ENCODE results near the gene MELTF.

The MELTF gene

DNA sequence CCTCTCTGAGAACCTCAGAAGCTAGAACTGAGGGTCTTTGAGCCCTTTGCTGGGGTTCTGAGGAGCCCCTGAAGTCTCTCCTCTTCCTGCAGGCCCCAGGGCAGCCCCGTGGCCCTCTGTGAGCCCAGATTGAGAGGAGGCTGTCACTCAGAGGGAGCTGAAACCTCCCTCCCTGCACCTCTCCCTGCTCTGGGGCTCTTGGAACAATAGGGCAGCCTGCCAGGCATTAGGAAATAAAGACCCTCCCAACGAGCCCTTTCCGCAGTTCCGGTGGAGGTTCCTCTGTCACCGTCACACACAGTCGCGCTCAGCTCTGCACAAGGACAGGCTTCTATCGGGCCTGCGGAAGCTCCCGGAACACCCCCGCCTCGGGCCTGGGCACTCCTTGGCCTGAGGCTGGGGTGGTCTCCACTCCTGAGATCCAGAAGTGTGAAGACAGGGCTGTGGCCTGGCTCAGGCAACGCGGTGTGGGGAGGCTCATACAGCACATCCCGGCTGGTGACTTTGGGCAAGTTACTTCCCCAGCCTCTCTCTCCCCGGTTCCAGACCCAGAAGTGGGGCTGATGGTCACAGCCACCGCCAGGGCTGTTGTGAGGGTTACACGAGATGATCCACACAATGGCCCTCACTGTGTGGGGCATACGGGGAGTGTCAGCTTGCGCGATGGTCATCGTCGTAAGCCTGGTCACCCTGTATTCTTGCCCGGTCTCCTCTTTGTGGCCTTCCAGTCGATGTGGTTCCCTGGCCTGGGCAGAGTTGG, 17.7 kb downstream of the MELTF start (continued):
- TF ChIP-seq, protein P1, sequence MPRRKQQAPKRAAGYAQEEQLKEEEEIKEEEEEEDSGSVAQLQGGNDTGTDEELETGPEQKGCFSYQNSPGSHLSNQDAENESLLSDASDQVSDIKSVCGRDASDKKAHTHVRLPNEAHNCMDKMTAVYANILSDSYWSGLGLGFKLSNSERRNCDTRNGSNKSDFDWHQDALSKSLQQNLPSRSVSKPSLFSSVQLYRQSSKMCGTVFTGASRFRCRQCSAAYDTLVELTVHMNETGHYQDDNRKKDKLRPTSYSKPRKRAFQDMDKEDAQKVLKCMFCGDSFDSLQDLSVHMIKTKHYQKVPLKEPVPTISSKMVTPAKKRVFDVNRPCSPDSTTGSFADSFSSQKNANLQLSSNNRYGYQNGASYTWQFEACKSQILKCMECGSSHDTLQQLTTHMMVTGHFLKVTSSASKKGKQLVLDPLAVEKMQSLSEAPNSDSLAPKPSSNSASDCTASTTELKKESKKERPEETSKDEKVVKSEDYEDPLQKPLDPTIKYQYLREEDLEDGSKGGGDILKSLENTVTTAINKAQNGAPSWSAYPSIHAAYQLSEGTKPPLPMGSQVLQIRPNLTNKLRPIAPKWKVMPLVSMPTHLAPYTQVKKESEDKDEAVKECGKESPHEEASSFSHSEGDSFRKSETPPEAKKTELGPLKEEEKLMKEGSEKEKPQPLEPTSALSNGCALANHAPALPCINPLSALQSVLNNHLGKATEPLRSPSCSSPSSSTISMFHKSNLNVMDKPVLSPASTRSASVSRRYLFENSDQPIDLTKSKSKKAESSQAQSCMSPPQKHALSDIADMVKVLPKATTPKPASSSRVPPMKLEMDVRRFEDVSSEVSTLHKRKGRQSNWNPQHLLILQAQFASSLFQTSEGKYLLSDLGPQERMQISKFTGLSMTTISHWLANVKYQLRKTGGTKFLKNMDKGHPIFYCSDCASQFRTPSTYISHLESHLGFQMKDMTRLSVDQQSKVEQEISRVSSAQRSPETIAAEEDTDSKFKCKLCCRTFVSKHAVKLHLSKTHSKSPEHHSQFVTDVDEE (CRISPR knock-in tag; IDR thresholded peaks at IDR 0.05) = no peak
- TF ChIP-seq, protein P2, sequence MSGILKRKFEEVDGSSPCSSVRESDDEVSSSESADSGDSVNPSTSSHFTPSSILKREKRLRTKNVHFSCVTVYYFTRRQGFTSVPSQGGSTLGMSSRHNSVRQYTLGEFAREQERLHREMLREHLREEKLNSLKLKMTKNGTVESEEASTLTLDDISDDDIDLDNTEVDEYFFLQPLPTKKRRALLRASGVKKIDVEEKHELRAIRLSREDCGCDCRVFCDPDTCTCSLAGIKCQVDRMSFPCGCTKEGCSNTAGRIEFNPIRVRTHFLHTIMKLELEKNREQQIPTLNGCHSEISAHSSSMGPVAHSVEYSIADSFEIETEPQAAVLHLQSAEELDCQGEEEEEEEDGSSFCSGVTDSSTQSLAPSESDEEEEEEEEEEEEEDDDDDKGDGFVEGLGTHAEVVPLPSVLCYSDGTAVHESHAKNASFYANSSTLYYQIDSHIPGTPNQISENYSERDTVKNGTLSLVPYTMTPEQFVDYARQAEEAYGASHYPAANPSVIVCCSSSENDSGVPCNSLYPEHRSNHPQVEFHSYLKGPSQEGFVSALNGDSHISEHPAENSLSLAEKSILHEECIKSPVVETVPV (CRISPR knock-in tag; IDR thresholded peaks at IDR 0.05) = no peak
- TF ChIP-seq RARB (CRISPR knock-in tag; IDR thresholded peaks at IDR 0.05) (no peak), ESRRG (CRISPR knock-in tag; IDR thresholded peaks at IDR 0.05) (no peak)

GRCh38 chr3:197010556-197011351, 18.9 kb downstream of the MELTF start:
- TF ChIP-seq BACH2 (CRISPR knock-in tag; IDR thresholded peaks at IDR 0.05; ENCODE audit: borderline replicate concordance) (no peak), PPARA (CRISPR knock-in tag; IDR thresholded peaks at IDR 0.05; ENCODE audit: borderline replicate concordance) (no peak), ZFP3 (CRISPR knock-in tag; IDR thresholded peaks at IDR 0.05) (no peak), ZNF565 (CRISPR knock-in tag; conservative IDR thresholded peaks at IDR 0.05; ENCODE audit: low read depth) (no peak), ZC3H10 (CRISPR knock-in tag; IDR thresholded peaks at IDR 0.05) (no peak), CSDC2 (CRISPR knock-in tag; IDR thresholded peaks at IDR 0.05) (no peak), TCF4 (CRISPR knock-in tag; IDR thresholded peaks at IDR 0.05; ENCODE audit: borderline replicate concordance) (no peak), ZFP30 (CRISPR knock-in tag; IDR thresholded peaks at IDR 0.05) (no peak), ESRRG (CRISPR knock-in tag; IDR thresholded peaks at IDR 0.05) (no peak), ZNF70 (CRISPR knock-in tag; IDR thresholded peaks at IDR 0.05) (no peak), OSR1 (CRISPR knock-in tag; IDR thresholded peaks at IDR 0.05) (no peak), SNAI2 (CRISPR knock-in tag; IDR thresholded peaks at IDR 0.05) (no peak), POU6F1 (CRISPR knock-in tag; IDR thresholded peaks at IDR 0.05; ENCODE audit: borderline replicate concordance, low read depth) (no peak), RARB (CRISPR knock-in tag; IDR thresholded peaks at IDR 0.05) (no peak), GLIS3 (CRISPR knock-in tag; IDR thresholded peaks at IDR 0.05) (no peak)
- TF ChIP-seq, protein P2 (CRISPR knock-in tag; IDR thresholded peaks at IDR 0.05) = no peak
- ATAC-seq = peak; percentile 14; the same call in 1 of the 3 replicates

DNA sequence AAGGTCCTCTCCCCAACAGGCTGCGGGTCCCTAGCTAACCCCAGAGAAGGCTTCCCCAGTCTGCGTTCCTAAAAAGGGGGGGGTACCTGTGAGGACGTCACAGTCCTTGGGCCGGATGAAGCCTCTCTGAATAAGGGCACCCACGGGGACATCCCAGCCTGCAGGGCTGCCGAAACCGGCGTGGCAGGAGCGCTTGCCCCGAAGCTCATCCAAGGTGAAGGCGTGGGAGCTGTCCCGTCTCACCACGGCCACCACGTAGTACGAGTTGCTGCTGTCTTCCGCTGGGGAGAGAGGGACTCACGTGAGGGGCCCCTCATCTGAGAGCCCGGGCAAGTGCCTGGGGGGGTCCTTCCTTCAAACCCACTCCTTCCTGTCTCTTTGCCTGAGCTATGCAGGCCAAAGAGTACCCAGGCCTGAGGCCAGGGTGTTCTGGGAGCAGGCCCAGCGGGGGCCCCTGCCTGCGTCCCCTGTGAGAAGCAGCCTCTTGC, 20.0 kb downstream of the MELTF start:
- ATAC-seq = no peak

More for the DNA sequence above, 20.0 kb downstream of the MELTF start:
- TF ChIP-seq TCF4 (CRISPR knock-in tag; IDR thresholded peaks at IDR 0.05; ENCODE audit: borderline replicate concordance) (no peak), RARB (CRISPR knock-in tag; IDR thresholded peaks at IDR 0.05) (no peak), TOX (CRISPR knock-in tag; IDR thresholded peaks at IDR 0.05; ENCODE audit: borderline replicate concordance) (no peak), SNAI2 (CRISPR knock-in tag; IDR thresholded peaks at IDR 0.05) (no peak), ARNTL (CRISPR knock-in tag; IDR thresholded peaks at IDR 0.05; ENCODE audit: borderline replicate concordance, low read depth) (no peak), ZNF70 (CRISPR knock-in tag; IDR thresholded peaks at IDR 0.05) (no peak), BACH2 (CRISPR knock-in tag; IDR thresholded peaks at IDR 0.05; ENCODE audit: borderline replicate concordance) (no peak), GLIS3 (CRISPR knock-in tag; IDR thresholded peaks at IDR 0.05) (no peak), OSR1 (CRISPR knock-in tag; IDR thresholded peaks at IDR 0.05) (no peak), ZNF8 (CRISPR knock-in tag; IDR thresholded peaks at IDR 0.05) (no peak), ZFP3 (CRISPR knock-in tag; IDR thresholded peaks at IDR 0.05) (no peak), POU6F1 (CRISPR knock-in tag; IDR thresholded peaks at IDR 0.05; ENCODE audit: borderline replicate concordance, low read depth) (no peak)
- TF ChIP-seq, protein P2 (CRISPR knock-in tag; IDR thresholded peaks at IDR 0.05) = no peak
